ENCODE data around the gene RNF214. TPM values are rescaled to one million over a fixed set of nuclear protein-coding genes. Genes with fewer than 3 reads are reported as not detected.

RNF214 gene
- total RNA-seq, 2 experiments from 2014 or later, result 14.7 to 18.3 TPM

GRCh38 chr11:117327567-117328374 lies 95.3 kb downstream of the RNF214 start, which contains the start of gene CEP164:
TSS of gene CEP164 (plus strand) at chr11:117327854. CDS start at chr11:117338587, 10,733 bp downstream.
- no peak for TF ChIP-seq CTCF (IDR thresholded peaks at IDR 0.05)
- Mint-ChIP-seq H3K27ac (peak within 1 kb of the TSS; percentile 59), H3K36me3 (ENCODE audit: low read depth) (no peaks in the 10 kb centered on the region), H3K4me1 (ENCODE audit: low read depth) (peaks cover 7% of the 10 kb centered on the region), H3K4me3 (no peak within 1 kb of the TSS), H3K27me3 (no peaks in the 10 kb centered on the region), H3K9me3 (no peaks in the 10 kb centered on the region)
- ChIA-PET POLR2A (interaction anchor here (0.6 to 1.2 kb wide), 3 partner anchors 14 to 973 kb away, joined by 3 to 6 read pairs (median 3); no protein-coding TSS in a partner anchor), CTCF (interaction anchor here (0.8 to 2.3 kb wide), 5 partner anchors 11 to 146 kb away, joined by 3 to 10 read pairs (median 3); partner anchors contain the start of genes BACE1 and PCSK7)
- ATAC-seq, result peak; percentile 98
- intact Hi-C loops (cut with micrococcal nuclease), result no loop called here
- peak; percentile 97 for DNase-seq

- no peak overlapping the region for H3K4me3 Mint-ChIP-seq
- H3K27ac Mint-ChIP-seq, result no peak overlapping the region
- no peak for TF ChIP-seq CTCF (IDR thresholded peaks at IDR 0.05)
- peaks cover 7% of the 10 kb centered on the region for H3K4me1 Mint-ChIP-seq (ENCODE audit: low read depth)
- intact Hi-C loops (cut with micrococcal nuclease), result no loop called here
- ChIA-PET POLR2A (interaction anchor here (0.6 to 1.2 kb wide), 2 partner anchors 14 to 98 kb away, joined by 3 to 6 read pairs; no protein-coding TSS in a partner anchor), CTCF (interaction anchor here (0.8 to 2.3 kb wide), 5 partner anchors 12 to 147 kb away, joined by 3 to 10 read pairs (median 4); partner anchors contain the start of genes BACE1 and PCSK7)
- no peak for ATAC-seq
- DNase-seq, result peak; percentile 20
- H3K9me3 Mint-ChIP-seq, result no peaks in the 10 kb centered on the region
- H3K27me3 Mint-ChIP-seq, result no peaks in the 10 kb centered on the region
- no peaks in the 10 kb centered on the region for H3K36me3 Mint-ChIP-seq (ENCODE audit: low read depth)
These were observed 96.0 kb downstream of the RNF214 start for GRCh38 chr11:117328375-117329010.

GRCh38 chr11:117332843-117333242 lies 100.4 kb downstream of the RNF214 start:
- Mint-ChIP-seq H3K27me3 (no peaks in the 10 kb centered on the region), H3K27ac (no peak overlapping the region), H3K4me3 (no peak overlapping the region), H3K4me1 (ENCODE audit: low read depth) (peaks cover 5% of the 10 kb centered on the region), H3K36me3 (ENCODE audit: low read depth) (peaks cover 2% of the 10 kb centered on the region), H3K9me3 (no peaks in the 10 kb centered on the region)
- TF ChIP-seq CTCF (IDR thresholded peaks at IDR 0.05), result no peak
- intact Hi-C loops (cut with micrococcal nuclease), result no loop called here
- CTCF ChIA-PET, result interaction anchor here (1.0 to 1.1 kb wide), 2 partner anchors 14 to 16 kb away, joined by 3 read pairs; no protein-coding TSS in a partner anchor
- POLR2A ChIA-PET, result no interaction called here
- ATAC-seq (no peak), DNase-seq (no peak)

GRCh38 chr11:117333917-117334316 lies 101.4 kb downstream of the RNF214 start:
- no peak for TF ChIP-seq CTCF (IDR thresholded peaks at IDR 0.05)
- no peak for DNase-seq
- no peaks in the 10 kb centered on the region for H3K9me3 Mint-ChIP-seq
- H3K27me3 Mint-ChIP-seq, result no peaks in the 10 kb centered on the region
- CTCF ChIA-PET, result no interaction called here
- H3K4me1 Mint-ChIP-seq (ENCODE audit: low read depth), result peaks cover 5% of the 10 kb centered on the region
- no peak overlapping the region for H3K27ac Mint-ChIP-seq
- peaks cover 6% of the 10 kb centered on the region for H3K36me3 Mint-ChIP-seq (ENCODE audit: low read depth)
- intact Hi-C loops (cut with micrococcal nuclease), result no loop called here
- POLR2A ChIA-PET, result no interaction called here
- H3K4me3 Mint-ChIP-seq, result no peak overlapping the region
- ATAC-seq, result no peak
